HAP-1 (cell line): ENCODE measurements around the gene KNCN.

Experiments
- DNase-seq, 2 experiments: peaks; one replicate each; pipeline ENCODE4 v3.0.0-alpha.2; 2016 to 2020; ENCODE audit warnings: low spot score in 2 of 2
- H3K27me3 ChIP-seq: fragments of 250-450 bp; sonication (Bioruptor Pico); 2 replicates; pipeline ENCODE4 v1.5.1; 2020; ENCODE audit warnings: low read depth, mild to moderate bottlenecking, moderate library complexity
- H3K36me3 ChIP-seq: fragments of 250-450 bp; sonication (Bioruptor Pico); replicated peaks from 2 replicates; pipeline ENCODE4 v1.5.1; 2020; ENCODE audit warnings: mild to moderate bottlenecking
- H3K4me1 ChIP-seq: fragments of 250-450 bp; sonication (Bioruptor Pico); 2 replicates; pipeline ENCODE4 v1.5.1; 2020; ENCODE audit warnings: mild to moderate bottlenecking
- H3K4me3 ChIP-seq: fragments of 250-450 bp; sonication (Bioruptor Pico); 2 replicates; pipeline ENCODE4 v1.5.1; 2020; ENCODE audit warnings: mild to moderate bottlenecking, moderate library complexity
- H3K9me3 ChIP-seq: fragments of 250-450 bp; sonication (Bioruptor Pico); 2 replicates; pipeline ENCODE4 v1.5.1; 2020; ENCODE audit warnings: mild to moderate bottlenecking, moderate library complexity
- in situ Hi-C: fragments of 300-500 bp; cut with MboI; formaldehyde crosslinking; loops from 3 replicates; pipeline ENCODE4 v1.14.3; 2020; ENCODE audit warnings: low sequenced_read_pairs, inconsistent platforms, mixed read lengths

KNCN gene

DNA sequence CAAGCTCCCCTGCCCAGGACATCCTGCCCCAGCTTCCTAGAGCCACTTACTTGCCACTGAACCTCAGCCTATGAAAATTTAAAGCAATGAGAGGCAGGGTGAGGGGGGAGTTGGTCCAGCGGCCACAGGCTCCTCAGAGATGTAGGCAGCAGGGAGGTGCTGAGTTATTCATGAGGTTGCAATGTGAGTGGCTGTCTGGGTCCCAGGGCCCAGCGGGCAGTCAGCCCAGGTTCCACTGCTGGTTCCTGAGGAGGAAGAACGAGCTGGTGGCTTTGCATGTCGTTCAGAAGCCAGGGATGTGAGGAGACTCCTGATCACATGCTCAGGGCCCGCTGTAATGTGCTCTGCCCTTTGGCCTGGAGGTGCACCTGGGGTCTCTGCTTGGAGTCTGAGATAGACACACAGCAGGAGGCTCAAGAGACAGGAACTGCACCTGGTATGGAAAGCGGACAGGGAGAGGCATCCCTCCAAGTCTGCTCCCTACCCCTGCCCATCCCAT lies at the start of gene KNCN:
TSS of gene KNCN (minus strand) at position 51 of the 499 bp plus-strand sequence. CDS start 432 bp downstream, outside the sequence.
- Histone ChIP-seq H3K4me3 (no peak within 1 kb of the TSS), H3K4me1 (no peaks in the 10 kb centered on the region), H3K9me3 (no peaks in the 10 kb centered on the region), H3K27me3 (peaks cover 3% of the 10 kb centered on the region; the same call in 1 of the 2 replicates), H3K36me3 (no peaks in the 10 kb centered on the region)
- in situ Hi-C loops = no loop called here
- no peak for DNase-seq

DNA sequence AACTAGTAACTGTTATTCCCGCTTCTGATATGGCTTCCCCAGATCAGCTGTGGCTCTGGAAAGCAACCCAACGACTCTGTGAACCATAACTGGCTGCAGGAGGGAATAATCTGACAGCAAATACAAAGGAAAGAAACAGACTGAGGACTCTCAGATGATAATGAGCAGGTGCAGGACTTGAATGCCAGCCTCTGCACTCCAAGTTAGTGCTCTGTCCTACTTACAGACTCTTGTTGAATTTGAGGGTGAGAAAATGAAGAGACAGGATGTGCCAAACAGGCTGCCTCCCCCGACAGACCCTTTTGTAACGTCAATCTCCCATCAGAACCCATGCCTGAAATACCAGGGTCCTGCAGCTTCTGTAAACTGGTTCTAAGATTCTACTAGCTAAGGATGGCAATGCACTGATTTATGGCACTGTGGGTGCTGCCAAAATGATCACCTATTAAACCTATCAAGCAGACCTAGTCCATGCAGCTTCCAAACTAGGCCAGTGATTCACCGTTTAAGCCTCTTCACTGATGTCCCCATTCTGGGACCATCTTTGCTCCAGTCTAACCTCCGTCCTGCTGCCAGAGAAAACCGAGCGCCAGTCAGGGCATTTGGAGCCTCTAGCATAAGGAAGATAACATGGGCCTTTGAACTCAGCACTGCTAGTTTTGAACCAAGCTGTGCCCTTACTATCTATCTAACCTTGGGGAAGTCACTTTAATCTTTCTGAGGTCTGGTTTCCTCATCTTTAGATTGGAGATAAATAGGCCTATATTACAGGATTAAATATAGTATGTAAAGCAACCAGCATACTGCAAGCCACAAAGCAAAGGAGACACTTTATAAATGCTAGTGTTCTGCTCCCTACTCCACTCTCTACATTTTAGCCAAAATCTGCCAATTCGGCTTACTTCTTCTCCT lies 47.9 kb upstream of the KNCN start:
- in situ Hi-C loops = no loop called here
- no peaks in the 10 kb centered on the region for H3K9me3 ChIP-seq
- no peaks in the 10 kb centered on the region for H3K27me3 ChIP-seq
- no peak for DNase-seq
- peaks cover 6% of the 10 kb centered on the region; the same call in 1 of the 2 replicates for H3K4me1 ChIP-seq
- no peaks in the 10 kb centered on the region for H3K36me3 ChIP-seq
- no peak overlapping the region for H3K4me3 ChIP-seq

DNA sequence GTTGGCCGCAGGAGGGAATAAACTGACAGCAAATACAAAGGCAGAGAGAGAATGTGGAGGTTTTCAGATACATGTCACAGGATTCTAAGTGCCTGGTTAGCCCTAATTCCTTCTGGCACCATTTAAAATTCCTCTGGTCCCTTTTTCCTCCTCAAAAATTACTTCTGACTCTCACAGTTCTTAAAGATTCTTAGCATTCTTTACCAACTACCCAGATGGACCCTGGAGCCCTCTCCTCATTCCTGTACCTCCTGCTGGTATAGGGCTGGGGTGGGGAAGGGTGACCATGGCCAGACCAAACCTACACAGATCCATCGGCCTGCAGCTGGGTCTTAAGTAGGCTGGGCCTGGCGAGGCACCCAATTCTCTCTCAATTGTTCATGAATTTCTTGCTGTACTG lies 45.4 kb upstream of the KNCN start:
- no peaks in the 10 kb centered on the region for H3K27me3 ChIP-seq
- in situ Hi-C loops = no loop called here
- no peak overlapping the region for H3K4me3 ChIP-seq
- H3K4me1 ChIP-seq = no peaks in the 10 kb centered on the region
- H3K36me3 ChIP-seq = peaks cover 14% of the 10 kb centered on the region
- H3K9me3 ChIP-seq = no peaks in the 10 kb centered on the region
- no peak for DNase-seq

DNA sequence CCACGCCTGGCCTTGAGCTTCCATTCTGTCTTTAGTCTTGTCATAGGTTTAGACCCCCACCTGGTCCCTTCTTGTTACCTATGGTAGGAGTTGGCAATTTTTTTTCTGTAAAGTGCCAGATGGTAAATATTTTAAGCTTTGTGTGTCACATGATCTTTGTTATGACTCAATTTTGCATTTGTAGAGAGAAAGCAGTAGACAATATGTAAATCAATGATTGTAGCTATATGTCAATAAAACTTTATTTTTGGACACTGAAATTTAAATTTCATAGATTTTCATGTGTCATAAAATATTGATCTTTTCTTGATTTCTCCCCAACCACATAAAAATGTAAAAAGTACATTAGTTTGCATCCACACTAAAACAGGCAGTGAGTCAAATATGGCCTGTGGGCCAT lies 44.6 kb upstream of the KNCN start:
- Histone ChIP-seq H3K27me3 (no peaks in the 10 kb centered on the region), H3K4me1 (no peaks in the 10 kb centered on the region), H3K36me3 (peaks cover 19% of the 10 kb centered on the region), H3K9me3 (no peaks in the 10 kb centered on the region), H3K4me3 (no peak overlapping the region)
- in situ Hi-C loops = no loop called here
- DNase-seq = no peak

DNA sequence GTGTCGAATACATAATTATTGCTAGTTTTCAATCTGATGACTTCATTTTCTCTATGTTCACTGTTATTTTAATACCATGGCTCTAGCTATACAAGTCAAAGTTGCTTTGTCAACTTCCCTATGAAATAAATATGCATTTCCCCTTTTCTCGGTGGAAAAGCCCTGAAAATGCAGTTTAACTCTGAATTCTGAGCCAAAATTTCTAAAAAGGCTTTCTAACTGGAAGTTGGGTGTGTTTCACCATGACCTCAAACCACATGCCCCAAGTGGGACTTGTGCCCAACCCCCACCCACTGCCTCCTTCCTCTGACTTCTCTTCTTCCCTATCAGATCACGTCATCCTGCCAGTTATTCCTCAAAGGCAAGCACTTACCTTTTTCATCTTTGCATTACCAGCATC lies 43.7 kb upstream of the KNCN start:
- H3K4me3 ChIP-seq = no peak overlapping the region
- peaks cover 28% of the 10 kb centered on the region for H3K36me3 ChIP-seq
- no peaks in the 10 kb centered on the region for H3K9me3 ChIP-seq
- in situ Hi-C loops = no loop called here
- no peaks in the 10 kb centered on the region for H3K4me1 ChIP-seq
- no peaks in the 10 kb centered on the region for H3K27me3 ChIP-seq
- no peak for DNase-seq

DNA sequence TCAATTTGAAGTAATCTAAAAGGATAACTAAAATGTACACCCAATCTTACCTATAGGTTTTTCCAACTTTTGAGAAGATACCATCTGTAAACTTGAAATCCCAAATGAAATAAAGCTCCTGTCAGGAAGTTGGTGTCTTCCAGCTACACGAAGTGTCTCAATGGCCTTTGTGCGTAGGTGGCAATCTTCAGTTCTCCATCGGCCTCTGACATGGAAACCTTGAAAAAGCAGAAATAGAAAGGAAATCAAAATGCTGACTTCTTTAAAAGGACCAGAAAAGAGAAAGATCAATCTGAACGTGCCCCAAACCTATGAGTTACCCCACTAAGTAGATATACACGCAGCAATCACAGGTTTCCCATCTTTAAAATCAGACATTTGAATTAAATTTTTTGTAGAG lies 42.6 kb upstream of the KNCN start:
- H3K4me3 ChIP-seq = no peak overlapping the region
- H3K9me3 ChIP-seq = no peaks in the 10 kb centered on the region
- in situ Hi-C loops = no loop called here
- no peak for DNase-seq
- H3K4me1 ChIP-seq = no peaks in the 10 kb centered on the region
- H3K36me3 ChIP-seq = peaks cover 31% of the 10 kb centered on the region
- no peaks in the 10 kb centered on the region for H3K27me3 ChIP-seq

GRCh38 chr1:46592823-46593222 lies 41.4 kb upstream of the KNCN start:
- no peak overlapping the region for H3K4me3 ChIP-seq
- in situ Hi-C loops = no loop called here

DNA sequence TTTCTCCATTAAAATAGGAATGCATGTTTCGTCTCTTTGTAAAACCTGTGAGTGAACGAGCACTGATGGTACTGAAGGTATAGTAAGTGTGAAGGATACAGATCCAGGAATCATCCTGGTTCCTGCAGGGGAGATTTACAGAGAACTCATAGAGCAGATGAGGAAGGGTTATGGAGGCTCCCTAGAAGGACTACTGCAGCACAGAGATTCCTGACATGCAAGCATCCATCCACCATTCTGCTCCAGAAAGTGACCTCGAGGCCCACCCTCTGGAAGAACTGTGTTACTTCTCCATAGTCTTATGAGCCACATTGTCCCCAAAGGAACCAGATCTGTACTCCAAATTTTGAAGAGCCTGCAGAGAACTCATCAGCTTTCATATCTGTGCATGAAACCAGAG lies 38.1 kb upstream of the KNCN start:
- DNase-seq = no peak
- Histone ChIP-seq H3K4me1 (no peaks in the 10 kb centered on the region), H3K9me3 (no peaks in the 10 kb centered on the region), H3K27me3 (no peaks in the 10 kb centered on the region), H3K36me3 (peaks cover 34% of the 10 kb centered on the region), H3K4me3 (no peak overlapping the region)
- in situ Hi-C loops = no loop called here

More at GRCh38 chr1:46592823-46593222, 41.4 kb upstream of the KNCN start:
- Histone ChIP-seq H3K9me3 (no peaks in the 10 kb centered on the region), H3K27me3 (no peaks in the 10 kb centered on the region), H3K4me1 (no peaks in the 10 kb centered on the region), H3K36me3 (peaks cover 31% of the 10 kb centered on the region)
- DNase-seq = no peak

GRCh38 chr1:46587069-46587468 lies 35.6 kb upstream of the KNCN start:
- H3K4me3 ChIP-seq = no peak overlapping the region
- H3K36me3 ChIP-seq = peaks cover 22% of the 10 kb centered on the region
- in situ Hi-C loops = no loop called here
- no peak for DNase-seq
- no peaks in the 10 kb centered on the region for H3K9me3 ChIP-seq
- H3K4me1 ChIP-seq = no peaks in the 10 kb centered on the region
- H3K27me3 ChIP-seq = no peaks in the 10 kb centered on the region

DNA sequence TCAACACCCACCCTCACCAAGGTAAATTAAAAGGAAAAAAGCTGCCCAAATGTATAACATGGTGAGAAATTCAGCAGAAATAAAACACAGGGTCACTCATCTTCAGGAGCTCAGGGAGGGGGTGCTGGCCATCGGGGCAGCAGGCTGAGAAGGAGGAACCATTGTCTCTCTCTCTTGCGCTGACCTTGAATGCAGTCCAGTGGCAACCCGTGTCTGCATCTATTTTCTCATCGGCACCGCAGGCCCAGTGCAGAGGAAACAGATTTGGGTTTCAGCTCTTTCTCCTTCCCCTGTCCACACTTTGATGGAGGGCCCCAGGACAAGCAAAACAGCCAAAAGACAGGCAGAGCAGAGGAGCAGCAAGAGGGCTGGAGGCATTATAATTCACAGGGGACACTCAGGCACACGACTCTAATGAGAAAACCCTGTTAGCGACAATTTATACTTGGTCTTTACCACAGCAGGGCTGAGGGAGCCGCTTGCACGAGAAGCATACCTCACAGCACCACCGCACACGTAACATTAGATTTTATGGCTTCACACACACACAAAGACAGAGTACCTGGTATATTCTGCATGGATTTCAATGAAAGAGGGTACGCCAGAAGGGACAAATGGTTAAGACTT lies 34.0 kb upstream of the KNCN start:
- H3K4me1 ChIP-seq = no peaks in the 10 kb centered on the region
- peaks cover 15% of the 10 kb centered on the region for H3K36me3 ChIP-seq

DNA sequence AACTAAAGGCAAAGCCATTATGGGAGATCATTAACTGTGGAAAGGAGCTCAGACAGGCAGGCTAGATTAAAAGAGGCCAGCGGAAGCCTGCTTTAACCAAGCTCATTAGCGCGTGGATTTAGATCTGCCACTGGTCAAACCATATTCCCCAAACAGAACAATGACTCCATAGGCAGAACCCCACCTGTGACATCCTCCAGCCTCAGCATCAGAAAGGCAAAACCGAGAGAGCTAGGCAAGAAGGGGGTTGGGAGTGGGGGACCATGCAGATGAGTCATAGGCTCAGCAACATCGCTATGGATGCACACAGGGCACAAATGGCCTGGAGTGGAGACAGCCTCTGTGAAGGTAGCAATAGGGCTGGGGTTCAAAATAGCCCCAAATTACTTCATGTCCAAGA lies 32.0 kb upstream of the KNCN start:
- no peak for DNase-seq
- no peaks in the 10 kb centered on the region for H3K4me1 ChIP-seq
- H3K27me3 ChIP-seq = no peaks in the 10 kb centered on the region
- no peaks in the 10 kb centered on the region for H3K9me3 ChIP-seq
- in situ Hi-C loops = no loop called here
- peaks cover 15% of the 10 kb centered on the region for H3K36me3 ChIP-seq
- no peak overlapping the region for H3K4me3 ChIP-seq

More for the DNA sequence above, 34.0 kb upstream of the KNCN start:
- in situ Hi-C loops = no loop called here
- Histone ChIP-seq H3K27me3 (no peaks in the 10 kb centered on the region), H3K4me3 (no peak overlapping the region), H3K9me3 (no peaks in the 10 kb centered on the region)
- DNase-seq = no peak

DNA sequence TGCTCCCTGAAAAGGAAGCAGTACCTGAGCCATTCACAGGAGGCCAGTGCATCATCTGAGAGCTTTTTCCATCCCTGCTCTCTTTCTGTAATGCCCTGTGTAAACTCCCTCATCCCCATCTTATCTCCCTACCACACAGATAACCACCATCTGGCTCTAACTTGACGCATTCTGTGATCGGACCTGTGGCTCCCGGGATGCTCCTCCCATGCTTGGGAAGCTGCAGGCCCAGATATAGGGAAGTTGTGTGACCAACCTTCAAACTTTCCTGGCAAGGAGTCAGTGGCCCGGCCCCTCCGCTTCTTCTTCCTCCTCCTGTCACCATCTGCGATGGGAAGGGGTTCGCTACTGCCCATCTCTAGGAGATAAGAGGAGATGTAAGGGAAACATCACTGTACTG lies 31.5 kb upstream of the KNCN start:
- H3K4me3 ChIP-seq = no peak overlapping the region
- peaks cover 15% of the 10 kb centered on the region for H3K36me3 ChIP-seq
- DNase-seq = no peak
- no peaks in the 10 kb centered on the region for H3K9me3 ChIP-seq
- no peaks in the 10 kb centered on the region for H3K27me3 ChIP-seq
- in situ Hi-C loops = no loop called here
- H3K4me1 ChIP-seq = no peaks in the 10 kb centered on the region

GRCh38 chr1:46581681-46582455 lies 30.4 kb upstream of the KNCN start:
- DNase-seq = no peak
- in situ Hi-C loops = no loop called here
- H3K27me3 ChIP-seq = no peaks in the 10 kb centered on the region
- no peaks in the 10 kb centered on the region for H3K4me1 ChIP-seq
- H3K4me3 ChIP-seq = no peak overlapping the region
- H3K9me3 ChIP-seq = no peaks in the 10 kb centered on the region
- H3K36me3 ChIP-seq = peaks cover 15% of the 10 kb centered on the region
